Fibroblast of skin of abdomen (primary cell): ENCODE data around the gene GALNTL6.

Experiments used
- DNase-seq: peaks from one replicate; pipeline ENCODE4 v3.0.0-alpha.2; 2013

GALNTL6 gene

GRCh38 chr4:172578712-172579111 is 765.5 kb downstream of the GALNTL6 start:
- no peak for DNase-seq

DNA sequence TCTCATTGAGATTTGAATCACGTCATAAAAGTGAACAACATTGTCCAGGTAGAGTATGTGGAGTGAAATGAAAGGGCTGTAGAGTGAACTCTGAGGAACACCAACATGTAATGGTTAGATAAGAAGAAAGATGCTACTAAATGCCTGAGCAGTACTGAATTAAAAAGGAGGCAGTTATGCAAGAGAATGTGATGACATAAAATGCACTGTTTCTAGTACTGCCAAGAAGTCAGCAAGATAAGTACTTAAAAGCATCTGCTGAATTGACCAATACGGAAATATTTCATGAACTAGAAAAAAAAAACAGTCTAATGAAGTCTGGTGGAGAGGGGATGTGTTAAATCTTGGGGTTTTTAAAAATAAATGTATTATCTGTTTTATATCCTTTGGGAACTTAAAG is 771.6 kb downstream of the GALNTL6 start:
- DNase-seq: no peak

DNA sequence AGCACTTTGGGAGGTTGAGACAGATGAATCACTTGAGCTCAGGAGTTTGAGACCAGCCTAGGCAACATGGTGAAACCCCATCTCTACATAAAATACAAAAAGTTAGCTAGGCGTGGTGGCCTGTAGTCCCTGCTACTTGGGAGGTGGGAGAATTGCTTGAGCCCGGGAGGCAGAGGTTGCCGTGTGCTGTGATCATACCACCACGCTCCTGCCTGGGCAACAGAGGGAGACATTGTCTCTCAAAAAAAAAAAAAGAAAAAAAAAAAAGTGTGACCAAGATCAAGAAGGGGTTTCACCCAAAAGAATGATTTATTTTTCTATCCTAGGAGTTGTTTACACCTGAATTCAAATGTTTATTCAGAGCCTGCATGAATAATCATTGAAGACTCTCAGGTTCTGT is 783.0 kb downstream of the GALNTL6 start:
- no peak for DNase-seq

DNA sequence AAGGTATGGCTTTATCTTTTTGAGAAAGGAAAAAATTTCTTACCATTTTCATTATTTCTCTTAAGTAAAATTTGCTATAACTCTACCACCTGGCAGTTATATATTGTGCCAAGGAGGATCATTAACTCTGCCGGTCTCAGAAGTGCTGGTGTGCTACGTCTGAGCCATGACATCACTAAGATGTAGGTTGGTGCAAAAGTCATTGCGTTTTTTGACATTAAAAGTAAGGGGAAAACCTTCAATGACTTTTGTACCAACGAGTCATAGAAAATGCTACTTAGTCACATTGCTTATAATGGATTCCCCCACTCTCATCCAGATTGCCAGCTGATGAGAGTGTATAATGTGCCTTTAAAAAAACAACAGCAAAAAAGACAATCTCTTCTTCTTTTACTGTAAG is 786.4 kb downstream of the GALNTL6 start:
- no peak for DNase-seq

GRCh38 chr4:172601195-172601594 is 788.0 kb downstream of the GALNTL6 start:
- DNase-seq: no peak

DNA sequence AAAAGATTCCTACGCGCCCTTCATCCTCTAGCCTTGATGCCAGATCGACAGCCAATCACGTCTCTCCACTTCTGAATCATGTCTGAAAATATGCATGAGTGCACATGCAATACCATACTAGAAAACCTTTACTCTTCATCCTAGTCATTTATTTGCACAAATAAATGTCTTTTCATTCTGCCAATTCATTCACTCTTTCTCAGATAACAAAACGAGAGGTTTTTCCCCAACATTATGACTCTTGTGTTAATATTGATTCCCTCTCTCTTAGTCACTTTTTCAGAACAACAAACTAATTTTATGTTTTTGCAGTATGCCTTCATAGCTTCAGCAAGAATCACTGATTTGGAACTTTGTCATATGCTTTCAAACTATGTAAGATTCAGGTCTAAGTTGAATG is 806.0 kb downstream of the GALNTL6 start:
- DNase-seq: no peak

DNA sequence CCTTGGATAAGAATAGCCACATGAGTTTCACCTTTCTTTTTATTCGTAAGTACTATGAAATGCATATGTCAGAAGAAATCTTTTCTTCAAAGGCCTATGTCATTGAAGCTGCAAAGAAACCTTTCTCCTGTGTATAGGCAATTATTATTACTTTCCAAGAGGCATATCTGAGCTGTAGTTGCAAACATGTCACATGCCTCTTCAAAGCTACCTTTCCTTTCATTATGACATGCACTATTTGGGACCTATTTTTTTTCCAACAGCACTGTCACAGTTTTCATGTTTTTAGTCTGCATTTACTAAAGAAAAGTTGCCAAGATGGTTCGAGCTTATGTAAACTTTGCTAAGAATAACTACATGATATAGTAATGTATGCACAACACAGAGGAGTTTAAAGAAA is 806.6 kb downstream of the GALNTL6 start:
- DNase-seq: no peak

DNA sequence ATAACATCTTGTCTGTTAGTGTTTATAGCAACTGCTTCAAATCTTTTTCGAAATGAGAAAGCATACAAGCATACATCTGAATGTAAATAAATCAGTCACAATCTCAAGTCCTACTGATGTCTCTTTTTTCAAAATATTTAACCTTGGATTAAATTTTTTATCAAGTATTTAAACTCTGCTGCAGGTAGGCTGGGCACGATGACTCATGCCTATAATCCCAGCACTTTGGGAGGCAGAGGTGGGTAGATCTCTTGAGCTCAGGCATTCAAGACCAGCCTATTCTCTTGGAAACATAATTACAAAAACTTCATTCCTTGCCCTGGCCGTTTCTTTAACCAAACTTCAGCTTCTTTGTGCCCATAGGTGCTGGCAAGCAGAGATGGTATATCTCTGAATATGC is 815.1 kb downstream of the GALNTL6 start:
- DNase-seq: no peak

GRCh38 chr4:172630280-172630679 is 817.1 kb downstream of the GALNTL6 start:
- DNase-seq: no peak

- DNase-seq: no peak
Measured at GRCh38 chr4:172631832-172632231, 818.6 kb downstream of the GALNTL6 start.

GRCh38 chr4:172648471-172648870 is 835.3 kb downstream of the GALNTL6 start:
- DNase-seq: peak; percentile 0

- no peak for DNase-seq
Measured at GRCh38 chr4:172649143-172649542, 835.9 kb downstream of the GALNTL6 start.

DNA sequence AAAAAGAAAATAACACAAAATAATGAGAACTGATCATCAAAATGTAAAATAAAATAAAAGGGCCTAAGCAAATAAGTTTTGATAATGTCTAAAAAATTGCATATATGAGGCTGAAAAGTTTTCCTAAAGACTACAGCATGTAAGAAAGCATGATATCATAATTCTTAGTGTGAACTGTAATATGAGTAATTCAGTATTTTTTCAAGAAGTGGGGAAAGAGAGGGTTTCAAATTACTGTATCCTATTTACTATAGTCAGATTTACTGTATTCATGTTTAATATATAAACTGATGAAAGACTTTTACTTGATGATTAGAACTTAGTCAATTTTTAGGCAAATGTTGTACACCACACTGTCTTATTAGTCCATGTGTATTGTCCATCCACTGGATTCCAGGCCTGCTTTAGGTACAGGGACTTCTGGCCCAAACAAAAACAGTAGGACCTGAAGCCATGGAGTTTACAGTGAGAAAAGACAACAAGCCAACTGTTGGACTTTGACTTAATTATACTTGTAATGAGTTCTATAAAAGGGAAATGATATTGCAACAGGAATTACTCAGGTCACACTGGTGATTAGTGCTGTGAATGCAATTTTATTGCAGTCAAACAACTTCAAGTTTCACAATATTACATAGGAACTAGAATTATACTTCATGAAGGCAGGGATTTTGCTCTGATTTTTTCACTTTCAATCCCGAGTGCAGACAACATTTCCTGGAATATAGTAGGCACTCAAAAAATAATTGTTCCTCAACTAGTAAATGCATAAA is 837.7 kb downstream of the GALNTL6 start:
- no peak for DNase-seq

DNA sequence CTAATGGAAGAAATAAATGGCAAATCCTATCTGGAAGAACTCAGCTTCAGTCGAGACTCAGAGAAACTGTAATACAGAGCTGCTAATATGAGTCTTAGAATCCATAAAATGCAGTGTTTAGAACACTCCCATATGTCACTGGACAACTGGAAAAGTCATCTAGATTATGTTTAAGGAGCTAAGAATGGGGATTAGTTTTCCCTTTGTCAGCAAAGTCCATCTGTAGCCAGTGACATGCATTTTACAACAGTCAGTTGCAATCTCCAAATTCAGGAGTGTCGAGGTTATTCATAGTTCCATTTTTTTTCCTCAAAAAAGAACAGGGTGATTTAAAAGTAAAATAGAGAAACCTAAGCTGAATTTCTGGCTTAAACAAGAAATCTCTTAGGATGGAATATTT is 838.8 kb downstream of the GALNTL6 start:
- DNase-seq: no peak

DNA sequence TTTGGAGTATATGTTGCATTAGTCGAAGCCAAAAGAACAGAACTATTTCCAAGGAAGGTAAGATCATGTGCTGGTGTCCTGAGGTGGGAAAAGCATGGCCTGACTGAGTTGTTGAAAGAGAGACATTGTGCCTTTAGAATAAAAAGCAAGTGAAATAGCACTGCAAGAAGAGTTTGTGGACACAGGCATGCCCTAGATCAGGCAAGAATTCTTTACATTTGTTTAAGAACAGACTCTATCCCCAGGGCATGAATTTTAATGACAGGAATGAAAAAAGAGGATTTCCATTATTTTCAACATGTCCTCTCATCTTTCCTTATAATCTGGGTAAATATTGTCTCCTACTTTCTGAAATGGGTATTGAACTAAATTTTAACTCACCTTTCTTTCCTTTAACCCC is 839.2 kb downstream of the GALNTL6 start:
- no peak for DNase-seq

GRCh38 chr4:172653676-172654075 is 840.5 kb downstream of the GALNTL6 start:
- no peak for DNase-seq

- no peak for DNase-seq
Measured at GRCh38 chr4:172654457-172654856, 841.3 kb downstream of the GALNTL6 start.

GRCh38 chr4:172656055-172656454 is 842.9 kb downstream of the GALNTL6 start:
- DNase-seq: no peak

- no peak for DNase-seq
Measured at GRCh38 chr4:172657081-172657480, 843.9 kb downstream of the GALNTL6 start.

- no peak for DNase-seq
Measured at GRCh38 chr4:172660251-172660650, 847.0 kb downstream of the GALNTL6 start.

- no peak for DNase-seq
Measured at GRCh38 chr4:172662113-172662512, 848.9 kb downstream of the GALNTL6 start.

GRCh38 chr4:172666711-172667368 is 853.6 kb downstream of the GALNTL6 start:
- DNase-seq: no peak

DNA sequence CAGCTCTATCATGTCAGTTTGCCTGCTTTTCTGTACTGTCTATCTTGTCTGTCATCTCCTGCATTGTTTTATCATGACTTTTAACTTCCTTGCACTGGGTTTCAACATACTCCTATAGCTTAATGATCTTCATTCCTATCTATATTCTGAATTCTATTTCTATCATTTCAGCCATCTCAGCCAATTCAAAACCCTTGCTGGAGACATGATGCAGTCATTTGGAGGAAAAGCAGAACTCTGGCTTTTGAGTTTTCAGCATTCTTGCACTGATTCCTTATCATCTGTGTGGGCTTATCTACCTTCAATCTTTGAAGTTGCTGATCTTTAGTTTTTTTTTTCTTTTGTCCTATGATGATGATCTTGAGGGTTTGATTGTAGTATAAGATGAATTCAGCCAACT is 861.6 kb downstream of the GALNTL6 start:
- DNase-seq: no peak

- DNase-seq: no peak
Measured at GRCh38 chr4:172675232-172675631, 862.0 kb downstream of the GALNTL6 start.
